Thoracic aorta (tissue), 2 donors: ENCODE results near the gene A2M. TPM values are rescaled to one million over a fixed set of nuclear protein-coding genes. Genes with fewer than 3 reads are reported as not detected.

Source experiments
- ATAC-seq: fragments of 150-250 bp; one replicate; pipeline ENCODE4 v1.8.0; 2017; ENCODE audit warnings: low read depth; ENCODE audit not compliant: insufficient number of reproducible peaks, low FRiP score
- DNase-seq: peaks from one replicate; pipeline ENCODE4 v3.0.0-alpha.2; 2020; ENCODE audit warnings: low spot score
- H3K27ac ChIP-seq, 2 donors: fragments of 200-600 bp; sonication (generic); 1 replicate in 1 of 2; 2 replicates in 1 of 2; pipeline ENCODE4 v1.5.1; 2016; ENCODE audit warnings: mild to moderate bottlenecking in 2 of 2, moderate library complexity in 2 of 2
- H3K27me3 ChIP-seq: fragments of 200-600 bp; sonication (generic); replicated peaks from 2 replicates; pipeline ENCODE4 v1.6.0; 2016; ENCODE audit warnings: mild to moderate bottlenecking; ENCODE audit not compliant: insufficient read depth
- H3K36me3 ChIP-seq: fragments of 200-600 bp; sonication (generic); one replicate; pipeline ENCODE4 v1.5.1; 2016
- H3K4me1 ChIP-seq, 2 donors: fragments of 200-600 bp; sonication (generic); 1 replicate in 1 of 2; 2 replicates in 1 of 2; pipeline versions ENCODE4 v1.5.1 to v1.6.0; 2016; ENCODE audit warnings: low read depth in 2 of 2, mild to moderate bottlenecking in 1 of 2; ENCODE audit not compliant: control insufficient read depth in 1 of 2
- H3K4me3 ChIP-seq: fragments of 200-600 bp; sonication (generic); 2 replicates; pipeline ENCODE4 v1.5.1; 2016; ENCODE audit warnings: mild to moderate bottlenecking
- H3K9me3 ChIP-seq: fragments of 200-600 bp; sonication (generic); 2 replicates; pipeline ENCODE4 v1.5.1; 2016
- total RNA-seq, 2 donors: library from RNA; depleted of rRNA; stranded (reverse); fragments of >200 nt; gene quantifications; one replicate each; pipeline versions ENCODE4 v1.1.0 to v1.2.3, GENCODE V29; 2016
- TF ChIP-seq, protein P1 (sequence below): fragments of 200-600 bp; sonication (generic); IDR thresholded peaks from one replicate; pipeline ENCODE4 v1.5.1; 2019; ENCODE audit warnings: antibody characterized with exemption

A2M gene
- total RNA-seq, 2 donors from 2014 or later: 1,073 to 1,118 TPM

DNA sequence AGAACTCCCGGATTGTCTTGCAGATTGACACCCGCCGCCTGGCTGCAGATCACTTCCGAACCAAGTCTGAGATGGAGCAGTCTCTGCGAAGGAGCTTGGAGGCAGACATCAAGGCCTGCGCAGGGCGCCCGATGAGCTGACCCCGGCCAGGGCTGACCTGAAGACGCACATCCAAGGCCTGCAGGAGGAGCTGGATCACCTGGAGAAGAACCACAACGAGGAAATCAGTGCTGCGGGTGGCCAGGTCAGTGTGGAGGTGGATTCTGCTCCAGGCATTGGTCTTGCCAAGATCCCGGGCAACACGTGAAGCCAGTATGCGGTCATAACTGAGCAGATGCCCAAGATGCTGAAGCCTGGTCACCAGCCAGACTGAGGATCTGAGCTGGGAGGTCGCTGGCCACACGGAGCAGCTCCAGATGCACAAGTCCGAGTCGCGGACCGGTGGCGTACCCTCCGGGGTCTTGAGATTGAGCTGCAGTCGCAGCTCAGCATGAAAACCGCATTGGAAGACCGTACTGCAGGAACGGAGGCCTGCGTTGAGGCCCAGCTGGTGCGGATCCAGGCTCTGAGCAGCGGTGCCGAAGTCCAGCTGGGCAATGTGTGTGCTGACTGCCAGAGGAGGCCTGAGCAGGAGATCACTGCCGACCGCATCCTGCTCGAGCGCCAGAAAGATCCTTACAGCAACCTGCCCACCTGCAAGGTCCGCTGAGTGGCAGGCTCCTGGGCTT lies 12.4 kb upstream of the A2M start:
- TF ChIP-seq, protein P1, sequence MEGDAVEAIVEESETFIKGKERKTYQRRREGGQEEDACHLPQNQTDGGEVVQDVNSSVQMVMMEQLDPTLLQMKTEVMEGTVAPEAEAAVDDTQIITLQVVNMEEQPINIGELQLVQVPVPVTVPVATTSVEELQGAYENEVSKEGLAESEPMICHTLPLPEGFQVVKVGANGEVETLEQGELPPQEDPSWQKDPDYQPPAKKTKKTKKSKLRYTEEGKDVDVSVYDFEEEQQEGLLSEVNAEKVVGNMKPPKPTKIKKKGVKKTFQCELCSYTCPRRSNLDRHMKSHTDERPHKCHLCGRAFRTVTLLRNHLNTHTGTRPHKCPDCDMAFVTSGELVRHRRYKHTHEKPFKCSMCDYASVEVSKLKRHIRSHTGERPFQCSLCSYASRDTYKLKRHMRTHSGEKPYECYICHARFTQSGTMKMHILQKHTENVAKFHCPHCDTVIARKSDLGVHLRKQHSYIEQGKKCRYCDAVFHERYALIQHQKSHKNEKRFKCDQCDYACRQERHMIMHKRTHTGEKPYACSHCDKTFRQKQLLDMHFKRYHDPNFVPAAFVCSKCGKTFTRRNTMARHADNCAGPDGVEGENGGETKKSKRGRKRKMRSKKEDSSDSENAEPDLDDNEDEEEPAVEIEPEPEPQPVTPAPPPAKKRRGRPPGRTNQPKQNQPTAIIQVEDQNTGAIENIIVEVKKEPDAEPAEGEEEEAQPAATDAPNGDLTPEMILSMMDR: no peak
- Histone ChIP-seq H3K9me3 (no peaks in the 10 kb centered on the region), H3K27ac (no peak overlapping the region), H3K4me1 (no peaks in the 10 kb centered on the region), H3K4me3 (no peak overlapping the region), H3K36me3 (no peaks in the 10 kb centered on the region), H3K27me3 (no peaks in the 10 kb centered on the region)
- ATAC-seq (no peak), DNase-seq (no peak)

GRCh38 chr12:9127484-9127883 lies 11.8 kb upstream of the A2M start:
- Histone ChIP-seq H3K27ac (no peak overlapping the region), H3K4me3 (no peak overlapping the region), H3K27me3 (no peaks in the 10 kb centered on the region), H3K36me3 (no peaks in the 10 kb centered on the region), H3K9me3 (no peaks in the 10 kb centered on the region), H3K4me1 (no peaks in the 10 kb centered on the region)
- ATAC-seq (no peak), DNase-seq (no peak)
- TF ChIP-seq, protein P1: no peak

DNA sequence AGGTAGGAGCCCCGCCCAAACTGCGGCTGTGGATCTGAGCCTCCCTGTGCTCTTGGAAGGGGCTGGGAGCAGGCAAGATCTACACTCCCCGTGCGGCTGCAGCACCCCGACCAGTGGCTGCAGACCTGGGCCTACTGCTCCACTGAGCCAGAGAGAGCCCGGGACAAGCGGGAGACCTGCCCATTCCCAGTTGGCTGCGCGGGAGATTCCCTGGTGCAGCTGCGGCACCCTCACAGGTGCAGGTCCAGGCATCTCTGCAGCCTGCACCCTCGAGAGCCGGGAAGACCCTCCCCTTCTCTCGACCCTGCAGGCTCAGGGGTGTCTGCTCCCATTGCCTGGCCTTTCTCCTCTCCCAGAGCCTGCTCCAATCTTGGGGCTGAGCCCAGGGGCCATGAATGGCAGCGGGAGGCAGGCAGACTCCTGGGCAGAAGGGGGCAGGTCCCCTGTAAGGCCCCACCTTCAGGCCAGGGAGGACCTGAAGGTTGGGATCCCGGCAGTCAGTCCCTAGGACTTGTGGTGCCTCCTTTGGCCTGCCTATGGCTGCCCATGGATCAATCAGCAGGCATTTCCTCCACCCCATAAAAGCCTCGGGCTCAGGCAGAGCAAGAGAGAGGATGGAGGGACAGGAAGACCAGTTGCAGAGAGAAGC lies 8.8 kb upstream of the A2M start:
- ATAC-seq: no peak
- H3K27ac ChIP-seq: no peak overlapping the region
- H3K9me3 ChIP-seq: no peaks in the 10 kb centered on the region
- TF ChIP-seq, protein P1: no peak
- no peaks in the 10 kb centered on the region for H3K27me3 ChIP-seq
- peak overlapping the region; percentile 64 for H3K4me3 ChIP-seq
- no peak for DNase-seq
- no peaks in the 10 kb centered on the region for H3K36me3 ChIP-seq
- peaks cover 8 to 29% of the 10 kb centered on the region in 2 donors for H3K4me1 ChIP-seq

DNA sequence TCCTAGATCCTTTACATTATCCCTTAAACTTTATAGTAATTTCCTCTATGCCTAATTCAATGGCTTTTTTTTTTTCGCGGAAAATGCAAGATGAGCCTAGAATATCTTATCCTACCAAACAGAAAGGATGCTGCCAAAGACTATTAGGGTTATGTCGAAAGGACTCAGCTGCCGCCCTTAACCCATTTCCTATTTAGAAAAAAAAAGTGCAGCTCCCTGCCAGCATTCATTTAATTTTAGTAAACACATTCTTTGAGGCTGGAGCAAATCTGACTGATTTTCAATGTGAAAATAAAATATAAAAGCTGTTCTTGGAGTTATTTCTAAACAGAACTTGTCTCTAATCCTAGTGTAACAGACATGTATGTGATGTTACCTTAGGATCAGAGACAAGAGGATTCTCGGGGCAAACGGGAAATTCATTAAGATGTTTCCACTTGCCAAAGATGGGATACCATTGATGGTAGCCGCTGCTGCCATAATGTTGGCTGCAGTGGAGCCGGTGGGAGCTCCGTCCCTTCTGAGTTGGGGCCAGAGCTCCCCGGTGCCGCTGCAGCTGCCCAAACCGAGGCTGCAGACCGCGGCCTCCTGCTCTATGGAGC lies 8.2 kb upstream of the A2M start:
- no peak for ATAC-seq

More for the DNA sequence above, 8.2 kb upstream of the A2M start:
- no peaks in the 10 kb centered on the region for H3K36me3 ChIP-seq
- DNase-seq: no peak
- H3K9me3 ChIP-seq: no peaks in the 10 kb centered on the region
- peaks cover 14 to 35% of the 10 kb centered on the region in 2 donors for H3K4me1 ChIP-seq
- H3K27me3 ChIP-seq: no peaks in the 10 kb centered on the region
- TF ChIP-seq, protein P1: no peak
- no peak overlapping the region for H3K27ac ChIP-seq
- H3K4me3 ChIP-seq: peak overlapping the region; percentile 64
